ENCODE results near the gene SYP.

SYP gene

GRCh38 chrX:49192722-49193328, 7.2 kb downstream of the SYP start:
- Mint-ChIP-seq H3K9me3 (peaks cover 61% of the 10 kb centered on the region), H3K27ac (peak overlapping the region; percentile 24), H3K4me1 (peaks cover 35% of the 10 kb centered on the region), H3K36me3 (ENCODE audit: low read depth) (no peaks in the 10 kb centered on the region), H3K4me3 (peak overlapping the region; percentile 70), H3K27me3 (ENCODE audit: low read depth, poor library complexity) (peaks cover 16% of the 10 kb centered on the region)
- peak; percentile 32 for DNase-seq
- TF ChIP-seq CTCF (IDR thresholded peaks at IDR 0.05): peak; percentile 52

GRCh38 chrX:49191574-49192011, 8.4 kb downstream of the SYP start:
- no peak for TF ChIP-seq CTCF (IDR thresholded peaks at IDR 0.05)
- Mint-ChIP-seq H3K4me3 (peak overlapping the region; percentile 88), H3K4me1 (peaks cover 48% of the 10 kb centered on the region), H3K27ac (peak overlapping the region; percentile 51), H3K27me3 (ENCODE audit: low read depth, poor library complexity) (peaks cover 4% of the 10 kb centered on the region), H3K36me3 (ENCODE audit: low read depth) (no peaks in the 10 kb centered on the region), H3K9me3 (peaks cover 69% of the 10 kb centered on the region)
- no peak for DNase-seq

- Mint-ChIP-seq H3K9me3 (peaks cover 66% of the 10 kb centered on the region), H3K4me1 (peaks cover 49% of the 10 kb centered on the region), H3K27me3 (ENCODE audit: low read depth, poor library complexity) (peaks cover 4% of the 10 kb centered on the region), H3K36me3 (ENCODE audit: low read depth) (no peaks in the 10 kb centered on the region), H3K27ac (peak overlapping the region; percentile 57), H3K4me3 (peak overlapping the region; percentile 88)
- DNase-seq: peak; percentile 78
- no peak for TF ChIP-seq CTCF (IDR thresholded peaks at IDR 0.05)
Measured at GRCh38 chrX:49190821-49191573, 9.0 kb downstream of the SYP start.

GRCh38 chrX:49189606-49190005, 10.4 kb downstream of the SYP start:
- Mint-ChIP-seq H3K4me1 (peaks cover 55% of the 10 kb centered on the region), H3K36me3 (ENCODE audit: low read depth) (no peaks in the 10 kb centered on the region), H3K9me3 (peaks cover 62% of the 10 kb centered on the region), H3K27ac (peak overlapping the region; percentile 83), H3K4me3 (peak overlapping the region; percentile 88), H3K27me3 (ENCODE audit: low read depth, poor library complexity) (no peaks in the 10 kb centered on the region)
- no peak for TF ChIP-seq CTCF (IDR thresholded peaks at IDR 0.05)
- DNase-seq: no peak

GRCh38 chrX:49188468-49189076, 11.4 kb downstream of the SYP start:
- Mint-ChIP-seq H3K4me1 (peaks cover 57% of the 10 kb centered on the region), H3K4me3 (no peak overlapping the region), H3K27ac (no peak overlapping the region), H3K9me3 (peaks cover 63% of the 10 kb centered on the region), H3K27me3 (ENCODE audit: low read depth, poor library complexity) (no peaks in the 10 kb centered on the region), H3K36me3 (ENCODE audit: low read depth) (no peaks in the 10 kb centered on the region)
- no peak for TF ChIP-seq CTCF (IDR thresholded peaks at IDR 0.05)
- no peak for DNase-seq

Data from nephron progenitor cell (in vitro differentiated cells).